ENCODE data around the gene ALDH5A1. TPM values are rescaled to one million over a fixed set of nuclear protein-coding genes. Genes with fewer than 3 reads are reported as not detected.
A peak's percentile ranks its signal among the peaks of the same experiment; 100 is the strongest.

The ALDH5A1 gene
- total RNA-seq, 4 donors from 2014 or later, result 10.9 to 16.5 (median 14.3) TPM

DNA sequence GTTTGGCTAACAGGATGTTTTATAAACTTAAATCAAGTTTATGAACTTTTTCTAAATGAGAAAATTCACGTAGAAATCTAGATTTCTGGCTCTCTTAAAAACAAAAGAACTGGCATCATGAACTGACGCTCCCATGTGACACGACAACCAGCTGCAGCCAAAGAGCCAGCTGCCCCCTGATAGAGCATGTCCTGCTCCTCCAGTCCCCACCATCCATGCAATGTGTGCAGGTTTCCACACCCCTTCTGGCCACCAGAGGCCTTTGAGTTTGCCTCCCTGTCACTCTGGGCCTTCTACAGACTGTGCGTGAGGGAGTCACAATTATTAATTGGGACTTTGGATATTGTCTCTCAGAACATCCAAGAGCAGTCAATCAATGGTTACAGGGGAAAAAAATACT lies 3.8 kb upstream of the ALDH5A1 start:
- DNase-seq (ENCODE audit: low spot score in 2 of 2), result no peak
- no peak for TF ChIP-seq POLR2A (IDR thresholded peaks at IDR 0.05)
- TF ChIP-seq, protein P1, sequence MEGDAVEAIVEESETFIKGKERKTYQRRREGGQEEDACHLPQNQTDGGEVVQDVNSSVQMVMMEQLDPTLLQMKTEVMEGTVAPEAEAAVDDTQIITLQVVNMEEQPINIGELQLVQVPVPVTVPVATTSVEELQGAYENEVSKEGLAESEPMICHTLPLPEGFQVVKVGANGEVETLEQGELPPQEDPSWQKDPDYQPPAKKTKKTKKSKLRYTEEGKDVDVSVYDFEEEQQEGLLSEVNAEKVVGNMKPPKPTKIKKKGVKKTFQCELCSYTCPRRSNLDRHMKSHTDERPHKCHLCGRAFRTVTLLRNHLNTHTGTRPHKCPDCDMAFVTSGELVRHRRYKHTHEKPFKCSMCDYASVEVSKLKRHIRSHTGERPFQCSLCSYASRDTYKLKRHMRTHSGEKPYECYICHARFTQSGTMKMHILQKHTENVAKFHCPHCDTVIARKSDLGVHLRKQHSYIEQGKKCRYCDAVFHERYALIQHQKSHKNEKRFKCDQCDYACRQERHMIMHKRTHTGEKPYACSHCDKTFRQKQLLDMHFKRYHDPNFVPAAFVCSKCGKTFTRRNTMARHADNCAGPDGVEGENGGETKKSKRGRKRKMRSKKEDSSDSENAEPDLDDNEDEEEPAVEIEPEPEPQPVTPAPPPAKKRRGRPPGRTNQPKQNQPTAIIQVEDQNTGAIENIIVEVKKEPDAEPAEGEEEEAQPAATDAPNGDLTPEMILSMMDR (IDR thresholded peaks at IDR 0.05), result no peak
- H3K4me3 ChIP-seq (ENCODE audit: low read depth, poor library complexity, severe bottlenecking), result no peak overlapping the region
- WGBS, 2 donors, result 90 to 92% methylated on average over 4 of the region's 4 CpGs
- intact Hi-C loops (cut with DNase I; ENCODE audit: low total_unique reads), result no loop called here

DNA sequence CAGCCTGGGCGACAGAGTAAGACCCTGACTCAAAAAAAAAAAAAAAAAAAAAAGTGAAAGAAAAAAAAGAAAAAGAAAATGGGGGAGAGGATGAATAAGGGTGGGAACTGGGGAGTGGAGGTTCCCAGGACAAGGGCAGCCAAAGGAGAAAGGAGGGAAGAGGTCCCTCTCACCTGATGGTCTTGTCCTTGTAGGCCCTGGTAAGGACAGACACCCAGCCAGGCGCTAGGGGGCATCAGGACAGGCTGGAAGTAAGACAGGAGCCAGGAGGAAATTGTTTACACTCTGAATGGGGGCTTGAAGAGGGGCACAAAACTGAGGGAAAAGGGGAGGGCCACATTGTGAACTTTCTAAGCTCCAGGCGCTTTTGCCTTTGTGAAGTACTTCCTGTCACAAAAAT lies 2.3 kb upstream of the ALDH5A1 start:
- intact Hi-C loops (cut with DNase I; ENCODE audit: low total_unique reads), result no loop called here
- WGBS, 2 donors, result 86 to 87% methylated on average over 3 of the region's 3 CpGs
- DNase-seq (ENCODE audit: low spot score in 2 of 2), result no peak
- TF ChIP-seq, protein P1 (IDR thresholded peaks at IDR 0.05), result no peak
- TF ChIP-seq POLR2A (IDR thresholded peaks at IDR 0.05), result no peak
- no peak overlapping the region for H3K4me3 ChIP-seq (ENCODE audit: low read depth, poor library complexity, severe bottlenecking)

DNA sequence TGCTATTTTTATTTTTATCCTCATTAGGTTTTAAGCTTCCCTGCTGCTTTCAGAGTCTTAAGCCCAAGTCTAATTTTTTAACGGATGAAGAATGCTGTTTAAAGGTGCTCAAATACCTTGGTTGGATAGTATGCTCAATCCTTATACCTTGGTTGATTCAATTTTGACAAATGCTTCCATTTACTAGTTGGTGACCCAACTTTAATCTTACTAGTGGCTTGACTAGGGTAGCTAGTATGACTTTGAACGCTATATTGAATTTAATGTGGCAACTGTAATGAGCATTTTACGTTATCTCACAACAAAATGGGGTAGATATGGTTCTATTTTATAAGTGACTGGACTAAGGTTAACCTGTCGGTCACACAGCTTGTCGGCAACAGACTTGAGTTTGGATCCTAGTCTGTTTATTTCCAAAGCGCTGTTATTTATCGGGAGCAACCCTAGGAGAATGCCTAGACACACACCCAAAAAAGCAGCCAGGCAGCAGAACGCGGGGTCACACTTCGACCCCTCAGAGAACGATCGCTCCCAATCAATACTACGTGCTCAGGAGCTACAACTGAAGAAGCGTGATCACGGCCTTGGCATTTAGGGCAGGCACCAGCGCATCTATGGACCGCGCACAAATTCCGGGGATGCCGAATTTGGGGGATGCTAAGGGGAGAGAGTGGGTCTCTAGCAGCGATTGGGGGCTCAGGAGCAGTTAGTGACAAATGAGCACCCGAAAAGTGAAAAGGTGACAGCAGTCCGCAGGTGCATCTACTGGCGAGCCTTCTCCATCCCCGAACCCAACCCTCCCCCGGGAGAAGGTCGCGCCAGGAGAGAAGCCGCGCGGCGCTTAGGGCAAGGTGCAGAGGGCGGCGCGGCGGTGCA lies 586 bp upstream of the ALDH5A1 start:
- no peak for DNase-seq (ENCODE audit: low spot score in 2 of 2)
- WGBS, 2 donors, result 15 to 20% methylated on average over 30 to 35 of the region's 36 CpGs
- TF ChIP-seq POLR2A (IDR thresholded peaks at IDR 0.05), result no peak
- TF ChIP-seq, protein P1 (IDR thresholded peaks at IDR 0.05), result no peak
- peak overlapping the region; percentile 52 for H3K4me3 ChIP-seq (ENCODE audit: low read depth, poor library complexity, severe bottlenecking)
- intact Hi-C loops (cut with DNase I; ENCODE audit: low total_unique reads), result no loop called here

DNA sequence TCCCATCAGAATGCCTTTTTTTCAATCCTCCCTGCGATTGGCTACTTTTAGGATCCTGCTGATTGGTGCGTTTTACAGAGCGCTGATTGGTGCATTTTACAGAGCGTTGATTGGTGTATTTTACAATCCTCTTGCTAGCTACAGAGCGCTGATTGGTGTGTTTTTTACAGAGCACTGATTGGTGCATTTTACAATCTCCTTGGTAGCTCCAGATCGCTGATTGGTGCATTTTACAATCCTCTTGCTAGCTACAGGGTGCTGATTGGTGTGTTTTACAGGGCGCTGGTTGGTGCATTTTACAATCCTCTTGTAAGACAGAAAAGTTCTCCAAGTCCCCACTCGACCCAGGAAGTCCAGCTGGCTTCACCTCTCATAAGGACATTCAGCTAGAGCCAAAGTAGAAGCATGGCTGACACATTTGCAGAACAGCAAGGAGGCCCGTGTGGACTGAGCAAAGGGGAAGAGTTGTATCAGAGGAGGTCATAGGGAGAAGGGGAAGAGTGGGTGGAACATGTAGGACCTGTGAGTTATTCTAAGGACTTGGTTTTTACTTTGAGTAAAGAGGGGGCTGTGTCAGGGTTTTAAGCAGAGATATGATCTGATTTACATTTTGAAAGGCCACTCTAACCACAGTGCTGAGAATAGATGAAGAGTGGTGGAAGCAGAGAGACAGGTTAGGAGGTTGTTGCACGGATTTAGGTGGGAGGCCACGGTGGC lies 2.6 kb downstream of the ALDH5A1 start:
- no peak overlapping the region for H3K4me3 ChIP-seq (ENCODE audit: low read depth, poor library complexity, severe bottlenecking)
- 86 to 95% methylated on average over 11 of the region's 11 CpGs for WGBS, 2 donors
- TF ChIP-seq, protein P1 (IDR thresholded peaks at IDR 0.05), result no peak
- no peak for TF ChIP-seq POLR2A (IDR thresholded peaks at IDR 0.05)
- DNase-seq (ENCODE audit: low spot score in 2 of 2), result peak in 1 of 2 donors; percentile 7
- intact Hi-C loops (cut with DNase I; ENCODE audit: low total_unique reads), result no loop called here

DNA sequence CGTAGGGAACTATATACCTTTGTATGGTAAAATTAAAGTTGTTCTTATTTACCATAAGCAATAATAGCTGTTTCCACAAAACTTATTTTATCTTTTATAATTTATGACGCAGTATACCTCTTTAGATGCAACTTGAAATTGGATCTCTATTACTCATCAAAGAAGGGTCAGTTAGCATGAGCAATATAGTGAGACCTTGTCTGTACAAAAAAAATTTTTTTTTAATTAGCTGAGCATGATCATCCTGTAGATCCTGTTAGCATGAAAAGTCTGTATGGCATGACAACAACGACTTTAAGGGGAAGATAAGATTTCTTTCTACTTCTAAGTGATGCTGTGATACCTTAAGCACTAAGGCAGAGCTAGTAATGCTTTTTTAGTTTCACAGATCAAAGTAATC lies 5.9 kb downstream of the ALDH5A1 start:
- 80 to 83% methylated on average over 3 of the region's 3 CpGs for WGBS, 2 donors
- intact Hi-C loops (cut with DNase I; ENCODE audit: low total_unique reads), result no loop called here
- no peak for DNase-seq (ENCODE audit: low spot score in 2 of 2)
- TF ChIP-seq, protein P1 (IDR thresholded peaks at IDR 0.05), result no peak
- TF ChIP-seq POLR2A (IDR thresholded peaks at IDR 0.05), result no peak
- no peak overlapping the region for H3K4me3 ChIP-seq (ENCODE audit: low read depth, poor library complexity, severe bottlenecking)

Data from lower leg skin (tissue), 4 donors.